ENCODE data around the gene CAMK4.
"Not testable (repeated sequence)": the region's sequence is repeated elsewhere in the genome, so short reads cannot be mapped to it uniquely, and the experiment has no call there.

CAMK4 gene

DNA sequence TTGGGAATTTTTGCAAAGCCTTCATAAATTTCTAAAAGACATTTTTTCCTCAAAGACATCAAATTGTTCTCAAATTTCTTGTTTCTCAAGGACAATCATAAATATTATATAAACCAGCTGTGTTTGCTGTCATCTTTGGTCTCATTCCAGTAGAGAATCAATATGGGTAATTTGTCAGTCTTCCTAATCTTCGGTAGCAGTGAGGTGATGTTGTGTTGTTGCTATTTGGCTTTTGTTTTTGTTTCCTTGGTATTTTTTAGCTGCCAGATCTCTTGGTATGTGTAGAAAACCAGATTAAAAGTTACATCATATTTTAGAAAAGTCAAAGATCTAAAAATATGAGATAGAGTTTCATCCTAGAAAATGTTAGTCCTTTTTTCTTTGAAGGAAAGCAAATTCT, 87.5 kb downstream of the CAMK4 start:
- DNase-seq (ENCODE audit: low spot score) = no peak

GRCh38 chr5:111313017-111313724, 89.0 kb downstream of the CAMK4 start:
- DNase-seq (ENCODE audit: low spot score) = peak; percentile 6

GRCh38 chr5:111320953-111321352, 96.8 kb downstream of the CAMK4 start:
- DNase-seq (ENCODE audit: low spot score) = no peak

DNA sequence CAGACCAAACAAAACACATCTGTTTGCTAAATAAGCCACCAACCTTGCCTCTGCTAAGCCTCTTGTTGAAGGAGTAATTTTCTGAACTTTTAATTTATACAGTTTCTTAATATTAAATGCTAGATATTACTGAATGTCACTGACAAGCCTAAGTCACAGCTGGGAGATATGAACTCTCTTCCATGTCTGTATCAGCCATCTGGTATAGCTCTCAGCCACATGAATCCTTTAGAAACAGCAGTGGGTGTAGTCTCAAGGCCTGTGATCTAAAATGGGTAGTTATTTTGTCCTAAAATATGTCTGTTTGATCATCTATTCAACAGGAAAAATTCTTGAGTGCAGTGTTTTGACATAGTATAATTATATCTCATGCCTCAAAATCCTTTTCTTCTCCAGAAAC, 97.2 kb downstream of the CAMK4 start:
- DNase-seq (ENCODE audit: low spot score) = no peak

GRCh38 chr5:111326551-111326950, 102.4 kb downstream of the CAMK4 start:
- no peak for DNase-seq (ENCODE audit: low spot score)

DNA sequence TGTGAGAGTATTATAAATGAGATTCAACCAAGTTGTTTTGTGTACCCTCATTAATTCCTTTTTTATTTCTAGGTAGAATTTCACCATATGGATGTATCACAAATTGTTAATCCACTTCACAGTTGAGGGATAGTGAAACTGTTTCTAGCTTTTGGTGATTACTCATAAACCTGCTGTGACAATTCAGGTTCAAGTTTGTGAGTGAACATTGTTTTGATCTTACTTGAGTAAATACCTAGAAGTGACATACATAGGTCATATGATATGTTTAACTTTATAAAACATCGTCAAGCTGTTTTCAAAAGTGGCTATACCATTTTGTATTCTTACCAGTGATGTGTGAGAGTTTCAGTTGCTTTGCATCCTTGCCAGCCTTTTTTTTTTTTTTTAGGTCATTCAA, 112.9 kb downstream of the CAMK4 start:
- DNase-seq (ENCODE audit: low spot score) = no peak

DNA sequence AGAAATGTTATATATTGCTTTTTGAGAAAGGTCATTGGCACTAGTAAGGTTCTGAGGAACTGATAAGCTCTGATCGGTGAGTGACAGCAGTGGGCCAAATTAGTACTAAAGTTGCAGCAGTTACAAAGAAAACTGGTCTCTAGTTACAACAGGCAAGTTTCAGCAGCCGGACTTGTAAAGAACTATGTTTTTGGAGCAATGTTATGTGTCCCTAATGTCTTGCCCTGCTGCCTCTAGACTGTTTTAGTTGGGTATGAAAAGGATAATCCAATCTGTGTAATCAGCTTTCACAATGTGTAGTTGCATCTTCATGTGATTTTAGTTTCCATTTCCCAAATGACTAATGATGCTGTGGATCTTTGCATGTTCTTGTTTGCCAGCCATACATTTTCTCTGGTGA, 113.5 kb downstream of the CAMK4 start:
- no peak for DNase-seq (ENCODE audit: low spot score)

DNA sequence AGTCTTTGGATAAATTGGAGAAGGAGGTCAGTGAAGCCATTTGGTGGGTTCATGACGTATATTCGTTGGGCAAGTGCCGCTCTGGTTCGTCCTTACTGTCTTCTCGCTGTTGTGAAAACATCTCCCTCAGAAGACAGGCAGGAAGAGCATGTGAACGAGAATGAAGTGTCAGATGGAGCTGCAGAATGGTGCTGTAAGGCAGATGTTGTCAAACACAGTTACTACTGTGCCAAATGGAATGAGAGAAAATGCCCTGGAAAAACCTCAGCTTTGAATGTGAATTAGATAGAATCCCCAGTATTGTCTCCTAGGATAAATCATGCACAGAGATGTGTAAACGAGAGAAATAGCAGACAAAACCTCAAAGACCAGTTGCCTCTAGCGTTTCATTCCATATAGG, 121.5 kb downstream of the CAMK4 start:
- DNase-seq (ENCODE audit: low spot score) = no peak

GRCh38 chr5:111347021-111347420, 122.8 kb downstream of the CAMK4 start:
- no peak for DNase-seq (ENCODE audit: low spot score)

DNA sequence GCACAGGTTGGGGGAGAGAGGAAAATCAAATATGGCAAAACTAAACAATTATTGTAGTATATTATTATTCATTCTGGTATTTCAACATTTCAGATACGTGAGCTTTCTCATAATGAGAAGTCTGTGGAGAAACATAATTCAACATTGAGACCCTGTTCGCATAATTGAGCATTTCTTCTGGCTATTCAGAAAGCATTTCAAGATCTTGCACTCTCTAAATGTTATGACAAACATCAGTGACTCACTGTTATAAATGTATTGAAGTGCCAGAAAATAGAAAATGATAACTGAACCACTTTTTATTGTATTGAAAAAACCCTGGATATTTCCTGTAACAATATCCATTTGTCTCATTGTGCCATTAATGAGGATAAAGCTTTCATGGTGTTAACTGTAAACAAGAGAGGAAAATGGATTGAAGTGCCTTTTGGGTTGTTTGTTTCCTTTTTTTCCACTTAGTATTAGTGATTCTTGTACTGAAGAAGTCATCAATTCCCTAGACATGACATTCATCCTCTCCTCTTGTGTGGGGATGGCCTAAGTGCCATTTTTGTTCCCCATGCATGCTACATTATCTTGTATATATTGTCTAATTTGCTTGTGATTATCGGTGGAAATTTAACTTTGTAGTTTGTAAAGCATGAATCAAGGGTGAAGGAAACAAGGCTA, 124.6 kb downstream of the CAMK4 start:
- DNase-seq (ENCODE audit: low spot score) = no peak

- DNase-seq (ENCODE audit: low spot score) = no peak
These were observed 125.2 kb downstream of the CAMK4 start for GRCh38 chr5:111349429-111349828.

- no peak for DNase-seq (ENCODE audit: low spot score)
These were observed 128.9 kb downstream of the CAMK4 start for GRCh38 chr5:111353035-111353434.

DNA sequence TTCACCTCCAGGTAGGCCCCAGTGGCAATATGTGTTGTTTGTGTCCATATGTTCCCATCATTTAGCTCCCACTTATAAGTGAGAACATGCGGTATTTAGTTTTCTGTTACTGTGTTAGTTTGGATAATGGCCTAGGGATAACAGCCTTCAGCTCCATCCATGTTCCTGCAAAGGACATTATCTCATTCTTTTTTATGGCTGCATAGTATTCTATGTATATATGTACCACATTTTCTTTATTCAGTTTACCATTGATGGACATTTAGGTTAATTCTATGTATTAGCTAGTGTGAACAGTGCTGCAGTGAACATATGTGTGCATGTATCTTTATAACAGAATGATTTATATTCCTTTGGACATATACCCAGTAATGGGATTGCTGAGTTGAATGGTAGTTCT, 134.5 kb downstream of the CAMK4 start:
- DNase-seq (ENCODE audit: low spot score) = not testable (repeated sequence)

GRCh38 chr5:111360173-111360572, 136.0 kb downstream of the CAMK4 start:
- no peak for DNase-seq (ENCODE audit: low spot score)

GRCh38 chr5:111364992-111365391, 140.8 kb downstream of the CAMK4 start:
- DNase-seq (ENCODE audit: low spot score) = peak; percentile 25

- DNase-seq (ENCODE audit: low spot score) = no peak
These were observed 142.2 kb downstream of the CAMK4 start for GRCh38 chr5:111366388-111366787.

- peak; percentile 33 for DNase-seq (ENCODE audit: low spot score)
These were observed 142.9 kb downstream of the CAMK4 start for GRCh38 chr5:111367115-111367514.

DNA sequence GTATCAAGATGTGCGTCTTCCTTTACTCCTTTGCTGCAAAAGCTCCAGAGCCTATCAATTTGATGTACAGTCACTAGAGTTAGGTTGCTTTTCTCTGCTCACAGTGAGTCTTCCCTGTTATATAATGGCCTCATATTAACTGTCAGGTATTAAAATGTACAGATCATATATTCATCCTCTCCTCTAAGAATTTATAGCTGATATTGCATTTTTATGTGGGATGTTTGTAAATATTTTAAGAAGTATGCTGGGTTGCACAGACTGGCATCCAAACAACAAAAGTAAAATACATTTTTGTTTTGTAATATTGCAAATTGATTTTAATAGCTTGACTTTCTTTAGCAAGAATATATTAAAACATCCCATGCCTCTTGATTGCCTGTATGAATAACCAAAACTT, 148.6 kb downstream of the CAMK4 start:
- no peak for DNase-seq (ENCODE audit: low spot score)

GRCh38 chr5:111374380-111374779, 150.2 kb downstream of the CAMK4 start:
- no peak for DNase-seq (ENCODE audit: low spot score)

- no peak for DNase-seq (ENCODE audit: low spot score)
These were observed 151.5 kb downstream of the CAMK4 start for GRCh38 chr5:111375645-111376044.

DNA sequence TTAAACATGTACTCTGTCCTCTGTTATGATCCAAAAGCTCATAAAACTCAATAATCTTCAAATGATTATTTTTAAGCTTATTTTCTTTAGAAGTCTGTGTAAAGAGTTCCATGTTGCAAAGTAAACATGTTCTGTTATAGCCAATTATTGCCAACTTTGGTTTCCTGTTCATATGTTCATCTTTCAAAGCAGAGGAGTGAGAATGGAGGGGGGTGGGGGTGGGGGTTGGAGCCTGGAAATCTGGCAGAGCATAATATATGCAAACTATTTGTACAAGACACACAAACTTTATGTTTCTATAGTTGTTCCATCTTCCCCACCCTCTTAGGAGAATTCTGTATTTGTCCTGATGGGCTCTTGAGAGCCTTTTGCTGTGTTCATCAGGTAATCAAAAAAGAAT, 153.1 kb downstream of the CAMK4 start:
- no peak for DNase-seq (ENCODE audit: low spot score)

DNA sequence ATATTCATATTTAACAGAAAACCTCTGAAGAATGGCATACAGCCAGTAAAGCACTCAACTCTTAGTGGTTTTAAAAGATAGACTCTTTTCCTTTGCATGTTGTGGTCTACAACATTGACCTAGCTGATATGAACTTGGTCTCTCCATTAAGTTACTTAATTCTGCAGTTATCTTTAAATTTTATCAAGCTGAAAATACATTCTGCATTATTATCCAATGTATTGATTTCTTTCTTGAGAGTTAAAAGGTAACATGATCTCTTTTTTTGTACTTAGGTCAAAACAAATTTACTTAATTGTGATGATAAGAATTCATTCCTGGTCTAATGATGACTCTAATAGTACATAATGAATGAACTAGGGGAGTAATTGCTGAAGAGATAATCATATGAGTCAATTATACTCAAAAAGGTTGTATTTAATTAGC, 155.2 kb downstream of the CAMK4 start:
- DNase-seq (ENCODE audit: low spot score) = no peak

DNA sequence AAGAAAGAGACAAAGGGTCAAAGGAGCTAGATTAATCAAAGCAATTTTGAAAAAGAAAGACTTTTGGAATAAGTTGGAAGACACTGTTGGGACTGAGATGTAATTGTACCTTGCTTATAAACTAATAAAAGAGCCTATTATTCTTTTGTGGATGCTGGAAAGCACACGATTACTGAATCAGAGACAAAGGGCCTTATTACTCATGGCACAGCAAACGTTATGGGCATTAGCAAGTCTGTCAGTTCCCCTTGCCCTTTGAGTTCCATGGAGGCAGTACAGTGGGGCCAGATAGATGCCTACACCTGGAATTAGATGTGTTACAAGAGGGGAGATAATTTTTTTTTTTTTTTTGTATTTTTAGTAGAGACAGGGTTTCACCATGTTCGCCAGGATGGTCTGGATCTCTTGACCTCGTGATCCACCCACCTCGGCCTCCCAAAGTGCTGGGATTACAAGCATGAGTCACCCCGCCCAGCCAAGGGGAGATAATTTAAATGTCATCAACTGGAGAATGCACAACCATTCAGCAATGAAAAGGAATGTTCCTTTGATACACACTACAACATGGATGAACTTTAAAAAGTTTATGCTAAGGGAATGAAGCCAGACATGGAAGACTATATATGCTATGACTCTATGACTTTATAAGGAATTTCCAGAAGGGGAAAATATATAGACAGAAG, 159.2 kb downstream of the CAMK4 start:
- DNase-seq (ENCODE audit: low spot score) = no peak

Data from RKO (cell line).